Common myeloid progenitor, CD34-positive (primary cell): ENCODE measurements around the gene FRMD4A.

Source experiments
- CTCF ChIA-PET: fragments of 350-600 bp; sonication (Branson Sonifier 250); formaldehyde crosslinking; loops from one replicate; lab custom pipeline; 2021; ENCODE audit warnings: antibody characterized with exemption; lab: Charles Lee
- POLR2A ChIA-PET: fragments of 350-600 bp; sonication (Branson Sonifier 250); formaldehyde crosslinking; loops from one replicate; lab custom pipeline; 2021; ENCODE audit warnings: antibody characterized with exemption; lab: Charles Lee
- DNase-seq, 3 donors: peaks; one replicate each; pipeline versions ENCODE4 v3.0.0 to v3.0.0-alpha.2; 2013
- H3K27ac ChIP-seq, 2 experiments: 1 replicate in 1 of 2; 2 replicates in 1 of 2; pipeline ENCODE4 v1.7.0; 2013; ENCODE audit warnings: inconsistent platforms in 2 of 2, low read length in 2 of 2, mild to moderate bottlenecking in 2 of 2, low read depth in 1 of 2, moderate library complexity in 1 of 2; ENCODE audit not compliant: severe bottlenecking in 2 of 2, insufficient read depth in 1 of 2, poor library complexity in 1 of 2
- H3K27me3 ChIP-seq, 5 experiments: replicated peaks in 2 of 5; 1 replicate in 3 of 5; 2 replicates in 2 of 5; pipeline versions ENCODE4 v1.6.1 to v1.7.0; 2013; ENCODE audit warnings: low read length in 4 of 5, mild to moderate bottlenecking in 2 of 5, moderate library complexity in 2 of 5, inconsistent platforms in 1 of 5; ENCODE audit not compliant: insufficient read depth in 5 of 5, control insufficient read depth in 4 of 5
- H3K36me3 ChIP-seq, 4 experiments: 1 replicate in 2 of 4; 2 replicates in 2 of 4; pipeline versions ENCODE4 v1.6.1 to v1.7.0; 2013; ENCODE audit warnings: low read length in 3 of 4, control low read depth in 1 of 4, mild to moderate bottlenecking in 1 of 4; ENCODE audit not compliant: control insufficient read depth in 4 of 4, insufficient read depth in 4 of 4
- H3K4me1 ChIP-seq, 4 experiments: 1 replicate in 3 of 4; 2 replicates in 1 of 4; pipeline versions ENCODE4 v1.6.1 to v1.7.1; 2013; ENCODE audit warnings: low read length in 3 of 4, mild to moderate bottlenecking in 3 of 4, control low read depth in 1 of 4, inconsistent platforms in 1 of 4, moderate library complexity in 1 of 4; ENCODE audit not compliant: control insufficient read depth in 4 of 4, insufficient read depth in 4 of 4; ENCODE audit errors: control extremely low read depth in 1 of 4
- H3K4me3 ChIP-seq, 7 experiments: 1 replicate in 4 of 7; 2 replicates in 3 of 7; pipeline versions ENCODE4 v1.5.1 to v1.7.0; 2013; ENCODE audit warnings: mild to moderate bottlenecking in 7 of 7, low read length in 6 of 7, moderate library complexity in 6 of 7, inconsistent platforms in 2 of 7, low read depth in 2 of 7, control low read depth in 1 of 7; ENCODE audit not compliant: insufficient read depth in 4 of 7, control insufficient read depth in 1 of 7; ENCODE audit errors: extremely low read depth in 1 of 7
- H3K9me3 ChIP-seq, 5 experiments: 1 replicate in 4 of 5; 2 replicates in 1 of 5; pipeline versions ENCODE4 v1.6.1 to v1.7.1; 2013; ENCODE audit warnings: low read length in 4 of 5, mild to moderate bottlenecking in 2 of 5, inconsistent platforms in 1 of 5, low read depth in 1 of 5, moderate library complexity in 1 of 5; ENCODE audit not compliant: control insufficient read depth in 4 of 5, insufficient read depth in 2 of 5; ENCODE audit errors: control extremely low read depth in 1 of 5
- WGBS: methylation state at CpG from one replicate; pipeline ENCODE4 v1.1.5; 2013; ENCODE audit not compliant: insufficient coverage; 5-methylcytosine and 5-hydroxymethylcytosine counted together

Gene FRMD4A

GRCh38 chr10:13678101-13678843 is 652.5 kb downstream of the FRMD4A start:
- DNase-seq = no peak
- no peaks in the 10 kb centered on the region for H3K27me3 ChIP-seq
- CTCF ChIA-PET = interaction anchor here (1.1 to 1.9 kb wide), 3 partner anchors 33 to 91 kb away, joined by 3 to 4 read pairs (median 3); partner anchors contain the start of gene PRPF18
- no peaks in the 10 kb centered on the region for H3K36me3 ChIP-seq
- H3K4me1 ChIP-seq = peaks cover 0 to 7% (median 5%) of the 10 kb centered on the region in 4 experiments
- POLR2A ChIA-PET = no interaction called here
- H3K27ac ChIP-seq = no peak overlapping the region
- no peaks in the 10 kb centered on the region for H3K9me3 ChIP-seq
- H3K4me3 ChIP-seq = no peak overlapping the region
- 98% methylated on average over 12 of the region's 13 CpGs for WGBS

DNA sequence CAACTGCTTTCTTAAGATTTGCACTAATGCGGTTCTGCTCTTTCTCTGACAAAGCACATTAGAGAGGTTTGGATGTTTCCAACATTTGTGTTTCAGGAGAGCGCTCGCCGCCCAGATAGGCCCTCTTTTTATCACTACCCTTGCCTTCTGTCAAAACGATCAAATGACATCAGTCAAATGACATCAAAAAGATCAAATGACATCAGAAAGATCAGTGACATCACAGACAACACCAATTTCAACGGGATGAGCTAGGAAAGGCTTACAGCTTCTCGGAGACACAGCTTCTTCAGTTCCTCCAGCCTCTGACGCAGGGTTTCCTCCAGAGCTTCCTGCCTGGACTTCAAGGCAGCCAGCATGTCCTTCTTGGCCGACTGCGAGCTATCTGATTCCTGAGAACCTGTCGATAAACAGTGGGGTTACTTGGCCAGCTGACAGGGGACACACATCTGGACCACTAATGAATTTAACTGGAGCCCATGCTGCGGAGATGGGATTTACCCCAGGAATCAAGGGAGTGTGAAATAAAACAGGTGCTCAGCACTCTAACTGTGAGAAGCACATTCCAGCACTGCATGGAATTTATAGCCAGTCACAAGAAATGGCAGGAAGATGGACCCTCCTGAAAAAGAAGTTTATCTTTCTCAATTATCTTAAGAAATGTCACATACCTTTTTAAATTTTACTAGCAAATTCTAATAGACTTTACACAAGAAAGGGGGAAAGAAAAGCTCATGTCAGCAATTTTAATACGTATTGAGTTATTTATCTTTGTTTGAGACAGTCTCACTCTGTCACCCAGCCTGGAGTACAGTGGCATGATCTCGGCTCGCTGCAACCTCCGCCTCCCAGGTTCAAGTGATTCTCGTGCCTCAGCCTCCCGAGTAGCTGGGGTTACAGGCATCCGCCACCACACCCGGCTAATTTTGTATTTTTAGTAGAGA is 655.8 kb downstream of the FRMD4A start:
- Histone ChIP-seq H3K9me3 (no peaks in the 10 kb centered on the region), H3K4me1 (peaks cover 0 to 7% (median 5%) of the 10 kb centered on the region in 4 experiments), H3K27ac (no peak overlapping the region), H3K27me3 (no peaks in the 10 kb centered on the region), H3K4me3 (no peak overlapping the region), H3K36me3 (no peaks in the 10 kb centered on the region)
- CTCF ChIA-PET = interaction anchor here (1.4 kb wide), 1 partner anchor 9 kb away, joined by 4 read pairs; no protein-coding TSS in a partner anchor
- 49% methylated on average over 12 of the region's 20 CpGs for WGBS
- POLR2A ChIA-PET = no interaction called here
- peak in 1 of 3 donors; percentile 30 for DNase-seq

GRCh38 chr10:13673156-13673555 is 657.6 kb downstream of the FRMD4A start:
- DNase-seq = no peak
- H3K4me3 ChIP-seq = no peak overlapping the region
- POLR2A ChIA-PET = no interaction called here
- no peaks in the 10 kb centered on the region for H3K9me3 ChIP-seq
- CTCF ChIA-PET = interaction anchor here (1.0 kb wide), 1 partner anchor 104 kb away, joined by 3 read pairs; no protein-coding TSS in a partner anchor
- 90% methylated on average over 5 of the region's 8 CpGs for WGBS
- H3K27me3 ChIP-seq = no peaks in the 10 kb centered on the region
- H3K36me3 ChIP-seq = no peaks in the 10 kb centered on the region
- H3K27ac ChIP-seq = no peak overlapping the region
- peaks cover 0 to 7% (median 5%) of the 10 kb centered on the region in 4 experiments for H3K4me1 ChIP-seq

GRCh38 chr10:13672548-13672947 is 658.2 kb downstream of the FRMD4A start:
- no peaks in the 10 kb centered on the region for H3K9me3 ChIP-seq
- no peaks in the 10 kb centered on the region for H3K27me3 ChIP-seq
- no peaks in the 10 kb centered on the region for H3K36me3 ChIP-seq
- no peak for DNase-seq
- H3K27ac ChIP-seq = no peak overlapping the region
- H3K4me3 ChIP-seq = no peak overlapping the region
- peaks cover 0 to 7% (median 5%) of the 10 kb centered on the region in 4 experiments for H3K4me1 ChIP-seq
- CTCF ChIA-PET = no interaction called here
- POLR2A ChIA-PET = no interaction called here
- WGBS = 100% methylated on average over 6 of the region's 7 CpGs

DNA sequence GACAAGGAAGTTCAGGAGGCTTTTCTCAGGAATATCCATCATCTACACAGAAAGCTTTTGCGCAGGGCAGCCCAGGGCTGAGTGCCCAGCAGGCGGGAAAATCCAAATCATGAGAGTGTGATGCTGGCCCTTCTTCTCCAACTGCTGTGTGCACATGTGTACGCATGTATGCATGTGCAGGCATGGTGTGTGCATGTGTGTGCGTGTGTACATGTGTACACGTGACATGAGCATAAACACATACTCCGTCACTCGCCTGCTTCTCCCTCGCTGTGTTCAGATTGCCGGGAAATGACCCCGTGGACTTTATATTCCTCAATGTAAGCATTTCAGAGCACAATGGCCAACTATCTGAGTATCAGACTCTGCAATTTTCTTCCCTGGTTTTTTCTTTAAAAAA is 658.8 kb downstream of the FRMD4A start:
- ChIA-PET POLR2A (no interaction called here), CTCF (no interaction called here)

DNA sequence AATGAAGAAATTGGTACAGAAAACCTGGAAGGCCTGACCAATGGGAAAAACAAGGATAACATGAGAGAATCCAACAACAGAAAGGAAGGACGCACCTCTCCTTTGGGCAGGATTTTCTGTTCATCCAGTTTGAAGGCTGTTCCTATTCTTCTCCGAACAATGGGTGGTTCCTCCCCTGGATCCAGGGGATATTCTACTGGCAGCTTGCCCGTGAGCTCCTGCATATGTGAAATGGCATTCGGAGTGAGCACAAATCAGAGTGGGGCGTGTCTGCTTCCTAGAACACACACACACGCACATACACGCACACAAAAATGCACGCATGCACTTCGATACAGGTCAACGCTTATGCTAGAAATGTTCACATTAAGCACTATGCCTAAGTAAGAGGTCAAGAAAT is 660.4 kb downstream of the FRMD4A start:
- CTCF ChIA-PET = no interaction called here
- H3K4me1 ChIP-seq = peaks cover 0 to 7% (median 5%) of the 10 kb centered on the region in 4 experiments
- POLR2A ChIA-PET = interaction anchor here (0.6 to 0.7 kb wide), 2 partner anchors 130 to 965 kb away, joined by 3 to 4 read pairs; no protein-coding TSS in a partner anchor
- 98% methylated on average over 8 of the region's 10 CpGs for WGBS
- H3K36me3 ChIP-seq = no peaks in the 10 kb centered on the region
- H3K27ac ChIP-seq = no peak overlapping the region
- no peak for DNase-seq
- H3K27me3 ChIP-seq = no peaks in the 10 kb centered on the region
- no peaks in the 10 kb centered on the region for H3K9me3 ChIP-seq
- H3K4me3 ChIP-seq = no peak overlapping the region

More for the DNA sequence above, 658.8 kb downstream of the FRMD4A start:
- Histone ChIP-seq H3K4me1 (peaks cover 0 to 7% (median 5%) of the 10 kb centered on the region in 4 experiments), H3K27me3 (no peaks in the 10 kb centered on the region), H3K4me3 (no peak overlapping the region), H3K27ac (no peak overlapping the region), H3K9me3 (no peaks in the 10 kb centered on the region), H3K36me3 (no peaks in the 10 kb centered on the region)
- no peak for DNase-seq
- WGBS = 90% methylated on average over 2 of the region's 10 CpGs
